Hematopoietic multipotent progenitor cell treated with erythropoietin and hydrocortisone succinate and interleukin-3 and kit ligand, for 6 days (in vitro differentiated cells): ENCODE data around the gene COX17.

Source experiments
- DNase-seq: peaks from one replicate; pipeline ENCODE4 v3.0.0-alpha.2; 2015

COX17 gene

GRCh38 chr3:119642746-119643473 is 34.3 kb downstream of the COX17 start:
- DNase-seq = no peak

- DNase-seq = no peak
Observed at GRCh38 chr3:119641416-119641815, 35.8 kb downstream of the COX17 start.

GRCh38 chr3:119639494-119640350 is 37.5 kb downstream of the COX17 start:
- no peak for DNase-seq

GRCh38 chr3:119637679-119638477 is 39.3 kb downstream of the COX17 start:
- peak; percentile 45 for DNase-seq

GRCh38 chr3:119636891-119637611 is 40.2 kb downstream of the COX17 start:
- peak; percentile 32 for DNase-seq

- DNase-seq = no peak
Observed at GRCh38 chr3:119636249-119636648, 41.0 kb downstream of the COX17 start.

GRCh38 chr3:119635719-119636118 is 41.5 kb downstream of the COX17 start:
- DNase-seq = no peak

- DNase-seq = no peak
Observed at GRCh38 chr3:119632829-119633228, 44.4 kb downstream of the COX17 start.

- no peak for DNase-seq
Observed at GRCh38 chr3:119632216-119632615, 45.0 kb downstream of the COX17 start.

GRCh38 chr3:119631516-119631915 is 45.7 kb downstream of the COX17 start:
- DNase-seq = no peak

GRCh38 chr3:119630880-119631329 is 46.3 kb downstream of the COX17 start:
- no peak for DNase-seq

GRCh38 chr3:119630128-119630879 is 46.9 kb downstream of the COX17 start:
- DNase-seq = peak; percentile 35

- no peak for DNase-seq
Observed at GRCh38 chr3:119628816-119629445, 48.3 kb downstream of the COX17 start.

- DNase-seq = no peak
Observed at GRCh38 chr3:119628390-119628789, 48.8 kb downstream of the COX17 start.

GRCh38 chr3:119627461-119627860 is 49.7 kb downstream of the COX17 start:
- DNase-seq = peak; percentile 37

GRCh38 chr3:119626196-119626595 is 51.0 kb downstream of the COX17 start:
- no peak for DNase-seq

GRCh38 chr3:119625451-119626153 is 51.6 kb downstream of the COX17 start:
- DNase-seq = no peak

- no peak for DNase-seq
Observed at GRCh38 chr3:119624002-119624720, 53.0 kb downstream of the COX17 start.

GRCh38 chr3:119620899-119621298 is 56.3 kb downstream of the COX17 start:
- DNase-seq = no peak
